Endothelial cell of umbilical vein (primary cell): ENCODE measurements around the gene PHB1. TPM values are rescaled to one million over a fixed set of nuclear protein-coding genes. Genes with fewer than 3 reads are reported as not detected.

Experiments used
- BruUV-seq: library from RNA; stranded (reverse); fragments of 400-500 nt; replicated peaks from 2 replicates; lab custom pipeline; 2021; lab: Mats Ljungman, UMichigan
- CTCF ChIA-PET: fragments of 300-600, 350-600 bp; sonication (Branson Sonifier 250); formaldehyde crosslinking; loops from one replicate; lab custom pipeline; 2021; ENCODE audit warnings: antibody characterized with exemption, inconsistent platforms; lab: Charles Lee
- POLR2A ChIA-PET: fragments of 300-600, 350-600 bp; sonication (Branson Sonifier 250); formaldehyde crosslinking; loops from one replicate; lab custom pipeline; 2021; ENCODE audit warnings: antibody characterized with exemption, inconsistent platforms; lab: Charles Lee
- DNase-seq: peaks from one replicate; pipeline ENCODE4 v3.0.0-alpha.2; 2011; ENCODE audit warnings: low read depth, low spot score
- FAIRE-seq: peaks from 2 replicates; lab custom pipeline; 2011; peaks lifted over from hg19 to GRCh38; lab: Jason Lieb, UNC
- H2AFZ ChIP-seq: 2 replicates; pipeline ENCODE4 v1.6.0; 2012; ENCODE audit warnings: low read depth, low read length, control low read depth, inconsistent platforms
- H3K27ac ChIP-seq: 2 replicates; pipeline ENCODE4 v1.5.1; 2011; ENCODE audit warnings: low read depth, mild to moderate bottlenecking, control low read depth, low read length, moderate library complexity; ENCODE audit not compliant: insufficient read depth
- H3K27me3 ChIP-seq, 2 experiments: 2 replicates each; pipeline versions ENCODE4 v1.6.0 to v1.6.1; 2011; ENCODE audit warnings: low read length in 2 of 2, mixed read lengths in 1 of 2; ENCODE audit not compliant: control insufficient read depth in 2 of 2, insufficient read depth in 2 of 2
- H3K36me3 ChIP-seq, 2 experiments: 2 replicates in 1 of 2; 3 replicates in 1 of 2; pipeline ENCODE4 v1.5.1; 2011; ENCODE audit warnings: low read length in 2 of 2, mild to moderate bottlenecking in 1 of 2, moderate library complexity in 1 of 2; ENCODE audit not compliant: control insufficient read depth in 2 of 2, insufficient read depth in 2 of 2; ENCODE audit errors: extremely low read depth in 1 of 2
- H3K4me1 ChIP-seq: 3 replicates; pipeline ENCODE4 v1.5.1; 2011; ENCODE audit warnings: mild to moderate bottlenecking, low read length; ENCODE audit not compliant: control insufficient read depth, insufficient read depth; ENCODE audit errors: extremely low read depth
- H3K4me2 ChIP-seq: 2 replicates; pipeline ENCODE4 v1.6.1; 2011; ENCODE audit warnings: low read length, control low read depth, mixed read lengths; ENCODE audit not compliant: insufficient read depth
- H3K4me3 ChIP-seq, 3 experiments: fragments of 200-600 bp in 1 of 3; sonication (generic), shearing (Covaris generic) in 1 of 3; replicated peaks in 1 of 3; 2 replicates each; pipeline ENCODE4 v1.5.1; 2011 to 2016; ENCODE audit warnings: control low read depth in 3 of 3, low read length in 3 of 3, mild to moderate bottlenecking in 2 of 3, inconsistent platforms in 1 of 3, low read depth in 1 of 3, moderate library complexity in 1 of 3; ENCODE audit not compliant: insufficient read depth in 1 of 3
- H3K79me2 ChIP-seq: 2 replicates; pipeline ENCODE4 v1.6.0; 2012; ENCODE audit warnings: low read length, inconsistent platforms; ENCODE audit not compliant: control insufficient read depth, insufficient read depth
- H3K9ac ChIP-seq: replicated peaks from 2 replicates; pipeline ENCODE3; 2011; ENCODE audit warnings: low read length, control low read depth; ENCODE audit not compliant: insufficient read depth; ENCODE audit errors: extremely low read depth
- H3K9me1 ChIP-seq: replicated peaks from 3 replicates; pipeline ENCODE4 v1.6.0; 2011; ENCODE audit warnings: mild to moderate bottlenecking, low read length; ENCODE audit not compliant: control insufficient read depth, insufficient read depth; ENCODE audit errors: extremely low read depth
- H3K9me3 ChIP-seq: replicated peaks from 2 replicates; pipeline ENCODE4 v1.5.1; 2012; ENCODE audit warnings: low read length, inconsistent platforms; ENCODE audit not compliant: control insufficient read depth, insufficient read depth
- H4K20me1 ChIP-seq: replicated peaks from 2 replicates; pipeline ENCODE3; 2011; ENCODE audit warnings: mild to moderate bottlenecking, low read length; ENCODE audit not compliant: control insufficient read depth, insufficient read depth; ENCODE audit errors: extremely low read depth
- CTCF ChIP-seq, 2 donors: IDR thresholded peaks; 1 replicate in 1 of 2; 2 replicates in 1 of 2; pipeline ENCODE4 v1.5.1; 2011; ENCODE audit warnings: low read length in 2 of 2, mild to moderate bottlenecking in 2 of 2, moderate library complexity in 2 of 2, control low read depth in 1 of 2, inconsistent platforms in 1 of 2, low read depth in 1 of 2; ENCODE audit not compliant: insufficient read depth in 1 of 2; ENCODE audit errors: extremely low read depth in 1 of 2
- EZH2 ChIP-seq: IDR thresholded peaks from 2 replicates; pipeline ENCODE4 v1.6.1; 2012; ENCODE audit warnings: borderline replicate concordance, low read depth, mild to moderate bottlenecking, moderate library complexity, low read length, inconsistent platforms; ENCODE audit not compliant: severe bottlenecking
- FOS ChIP-seq: IDR thresholded peaks from 2 replicates; pipeline ENCODE4 v1.6.1; 2011; ENCODE audit warnings: mild to moderate bottlenecking, low read length, moderate library complexity, borderline replicate concordance; ENCODE audit not compliant: insufficient read depth
- GATA2 ChIP-seq: IDR thresholded peaks from 2 replicates; pipeline ENCODE4 v1.7.0; 2011; ENCODE audit warnings: low read depth, mild to moderate bottlenecking, moderate library complexity, mixed read lengths, low read length; ENCODE audit not compliant: insufficient read length, insufficient read depth
- JUN ChIP-seq: IDR thresholded peaks from 2 replicates; pipeline ENCODE4 v1.6.1; 2011; ENCODE audit warnings: borderline replicate concordance, low read depth; ENCODE audit not compliant: insufficient read length, insufficient read depth
- MAX ChIP-seq: IDR thresholded peaks from 2 replicates; pipeline ENCODE4 v1.6.1; 2011; ENCODE audit not compliant: insufficient read depth, insufficient read length
- MYC ChIP-seq: IDR thresholded peaks from one replicate; pipeline ENCODE4 v1.6.1; 2011; ENCODE audit warnings: mild to moderate bottlenecking, low read depth, low read length
- POLR2A ChIP-seq: IDR thresholded peaks from 2 replicates; pipeline ENCODE4 v1.6.1; 2012; ENCODE audit warnings: low read depth, mild to moderate bottlenecking, control low read depth, low read length
- POLR2AphosphoS5 ChIP-seq: IDR thresholded peaks from 2 replicates; pipeline ENCODE4 v1.6.1; 2012; ENCODE audit warnings: low read depth, mild to moderate bottlenecking, control low read depth, low read length, moderate library complexity; ENCODE audit not compliant: insufficient read depth
- dilution Hi-C: fragments of 300-500 bp; cut with MboI; formaldehyde crosslinking; loops from one replicate; pipeline ENCODE4 v1.15.0; 2019; ENCODE audit warnings: low sequenced_read_pairs; ENCODE audit not compliant: extremely low pct_ligation_motif_present
- intact Hi-C: fragments of 100-400 bp; cut with micrococcal nuclease; formaldehyde crosslinking; loops from one replicate; pipeline ENCODE4 v1.10.0; 2022
- polyA plus RNA-seq, 4 experiments: library from polyadenylated mRNA; depleted of rRNA in 3 of 4; stranded (reverse) in 3 of 4; unstranded in 1 of 4; fragments of >200 nt; gene quantifications; 2 replicates each; pipeline versions ENCODE4 v1.2.1 to v1.2.3, GENCODE V29; 2011 to 2012; ENCODE audit warnings: missing spikeins in 1 of 4
- total RNA-seq: library from RNA; stranded (reverse); gene quantifications from 2 replicates; pipeline ENCODE4 v1.2.3, GENCODE V29; 2021

Gene PHB1
- total and polyA plus RNA-seq, 2 donors (not counting 3 experiments of a cell fraction or from before 2014, with no cell fraction given), result 222 to 287 TPM

GRCh38 chr17:49386373-49386772 lies 28.3 kb downstream of the PHB1 start:
- Histone ChIP-seq H3K4me1 (peaks cover 13% of the 10 kb centered on the region), H2AFZ (no peak overlapping the region), H3K36me3 (no peaks in the 10 kb centered on the region), H4K20me1 (no peaks in the 10 kb centered on the region), H3K4me2 (no peak overlapping the region), H3K9ac (no peak overlapping the region), H3K27ac (no peak overlapping the region), H3K9me1 (no peaks in the 10 kb centered on the region), H3K27me3 (peaks cover 0 to 5% of the 10 kb centered on the region in 2 experiments), H3K9me3 (no peaks in the 10 kb centered on the region), H3K79me2 (no peaks in the 10 kb centered on the region), H3K4me3 (no peak overlapping the region)
- BruUV-seq, result no TSS peak
- intact Hi-C loops, result no loop called here
- no peak for DNase-seq
- dilution Hi-C loops, result no loop called here
- ChIA-PET CTCF (interaction anchor here (1.0 to 4.0 kb wide), 4 partner anchors 9 to 71 kb away, joined by 3 to 13 read pairs (median 6); no protein-coding TSS in a partner anchor), POLR2A (no interaction called here)
- no peak for TF ChIP-seq EZH2
- no peak for TF ChIP-seq GATA2
- TF ChIP-seq JUN, result no peak
- no peak for TF ChIP-seq CTCF (IDR thresholded peaks at IDR 0.05; ENCODE audit: extremely low read depth in 1 of 2, insufficient read depth in 1 of 2, low read depth in 1 of 2, low read length in 2 of 2)
- no peak for TF ChIP-seq MAX
- no peak for TF ChIP-seq POLR2A
- no peak for TF ChIP-seq POLR2AphosphoS5
- TF ChIP-seq MYC, result no peak
- TF ChIP-seq FOS, result no peak
- no peak for FAIRE-seq
